T-helper 1 cell treated with Interleukin-12 subunit alpha and Interleukin-12 subunit beta and Interleukin-4 antibody, amounts not matched to agents 30 μg/mL and 1 μg/mL, for 36 hours (primary cell): ENCODE data around the gene CHST12.

Source experiments
- H3K27ac Mint-ChIP-seq: one replicate; pipeline ENCODE4 v1.8.0; 2021; ENCODE audit warnings: mild to moderate bottlenecking, mixed read lengths
- H3K27me3 Mint-ChIP-seq: one replicate; pipeline ENCODE4 v1.8.0; 2021; ENCODE audit warnings: low read depth, mixed read lengths
- H3K36me3 Mint-ChIP-seq: one replicate; pipeline ENCODE4 v1.8.0; 2021; ENCODE audit warnings: low read depth, mixed read lengths
- H3K4me1 Mint-ChIP-seq: one replicate; pipeline ENCODE4 v1.8.0; 2021; ENCODE audit warnings: low read depth, mixed read lengths
- H3K4me3 Mint-ChIP-seq: one replicate; pipeline ENCODE4 v1.8.0; 2021; ENCODE audit warnings: mild to moderate bottlenecking, moderate library complexity, mixed read lengths
- H3K9me3 Mint-ChIP-seq: one replicate; pipeline ENCODE4 v1.8.0; 2021; ENCODE audit warnings: mixed read lengths

The CHST12 gene

DNA sequence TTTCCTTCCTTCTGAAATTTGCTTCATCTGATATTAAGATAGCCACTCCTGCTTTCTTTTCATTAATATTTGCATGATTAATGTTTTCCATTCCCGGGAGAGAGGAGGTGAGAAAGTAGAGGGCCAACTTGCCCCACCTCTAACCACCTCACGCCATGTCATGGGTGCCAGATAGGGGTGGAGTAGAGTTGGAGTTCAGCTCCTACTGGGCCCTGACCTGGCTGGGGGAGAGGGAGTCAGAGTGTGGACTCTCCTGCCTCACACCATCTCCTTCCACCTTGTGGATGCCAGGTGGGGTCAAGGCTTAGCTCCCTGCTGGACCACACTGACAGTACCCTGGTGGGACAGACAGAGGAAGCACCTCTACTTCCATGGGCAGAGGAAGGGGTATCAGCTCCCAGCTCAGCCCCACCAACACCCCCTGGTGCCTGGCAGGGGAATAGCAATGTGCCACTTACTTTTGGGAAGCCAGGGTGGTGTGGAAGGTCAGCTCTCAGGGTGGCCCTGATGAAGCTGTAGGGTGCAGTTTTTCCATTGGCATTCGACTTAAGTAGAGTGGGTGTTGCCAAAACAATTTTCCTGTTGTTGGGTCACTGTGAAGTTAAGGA is 28.0 kb downstream of the CHST12 start:
- Mint-ChIP-seq H3K27ac (no peak overlapping the region), H3K4me3 (no peak overlapping the region), H3K36me3 (peaks cover 26% of the 10 kb centered on the region), H3K27me3 (no peaks in the 10 kb centered on the region), H3K4me1 (peaks cover 11% of the 10 kb centered on the region), H3K9me3 (peaks cover 6% of the 10 kb centered on the region)

DNA sequence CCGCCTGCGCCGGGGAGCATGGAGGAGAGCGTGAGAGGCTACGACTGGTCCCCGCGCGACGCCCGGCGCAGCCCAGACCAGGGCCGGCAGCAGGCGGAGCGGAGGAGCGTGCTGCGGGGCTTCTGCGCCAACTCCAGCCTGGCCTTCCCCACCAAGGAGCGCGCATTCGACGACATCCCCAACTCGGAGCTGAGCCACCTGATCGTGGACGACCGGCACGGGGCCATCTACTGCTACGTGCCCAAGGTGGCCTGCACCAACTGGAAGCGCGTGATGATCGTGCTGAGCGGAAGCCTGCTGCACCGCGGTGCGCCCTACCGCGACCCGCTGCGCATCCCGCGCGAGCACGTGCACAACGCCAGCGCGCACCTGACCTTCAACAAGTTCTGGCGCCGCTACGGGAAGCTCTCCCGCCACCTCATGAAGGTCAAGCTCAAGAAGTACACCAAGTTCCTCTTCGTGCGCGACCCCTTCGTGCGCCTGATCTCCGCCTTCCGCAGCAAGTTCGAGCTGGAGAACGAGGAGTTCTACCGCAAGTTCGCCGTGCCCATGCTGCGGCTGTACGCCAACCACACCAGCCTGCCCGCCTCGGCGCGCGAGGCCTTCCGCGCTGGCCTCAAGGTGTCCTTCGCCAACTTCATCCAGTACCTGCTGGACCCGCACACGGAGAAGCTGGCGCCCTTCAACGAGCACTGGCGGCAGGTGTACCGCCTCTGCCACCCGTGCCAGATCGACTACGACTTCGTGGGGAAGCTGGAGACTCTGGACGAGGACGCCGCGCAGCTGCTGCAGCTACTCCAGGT is 29.7 kb downstream of the CHST12 start:
- no peak overlapping the region for H3K4me3 Mint-ChIP-seq
- peaks cover 8% of the 10 kb centered on the region for H3K4me1 Mint-ChIP-seq
- H3K9me3 Mint-ChIP-seq: peaks cover 6% of the 10 kb centered on the region
- H3K27ac Mint-ChIP-seq: no peak overlapping the region
- H3K36me3 Mint-ChIP-seq: peaks cover 28% of the 10 kb centered on the region
- no peaks in the 10 kb centered on the region for H3K27me3 Mint-ChIP-seq

DNA sequence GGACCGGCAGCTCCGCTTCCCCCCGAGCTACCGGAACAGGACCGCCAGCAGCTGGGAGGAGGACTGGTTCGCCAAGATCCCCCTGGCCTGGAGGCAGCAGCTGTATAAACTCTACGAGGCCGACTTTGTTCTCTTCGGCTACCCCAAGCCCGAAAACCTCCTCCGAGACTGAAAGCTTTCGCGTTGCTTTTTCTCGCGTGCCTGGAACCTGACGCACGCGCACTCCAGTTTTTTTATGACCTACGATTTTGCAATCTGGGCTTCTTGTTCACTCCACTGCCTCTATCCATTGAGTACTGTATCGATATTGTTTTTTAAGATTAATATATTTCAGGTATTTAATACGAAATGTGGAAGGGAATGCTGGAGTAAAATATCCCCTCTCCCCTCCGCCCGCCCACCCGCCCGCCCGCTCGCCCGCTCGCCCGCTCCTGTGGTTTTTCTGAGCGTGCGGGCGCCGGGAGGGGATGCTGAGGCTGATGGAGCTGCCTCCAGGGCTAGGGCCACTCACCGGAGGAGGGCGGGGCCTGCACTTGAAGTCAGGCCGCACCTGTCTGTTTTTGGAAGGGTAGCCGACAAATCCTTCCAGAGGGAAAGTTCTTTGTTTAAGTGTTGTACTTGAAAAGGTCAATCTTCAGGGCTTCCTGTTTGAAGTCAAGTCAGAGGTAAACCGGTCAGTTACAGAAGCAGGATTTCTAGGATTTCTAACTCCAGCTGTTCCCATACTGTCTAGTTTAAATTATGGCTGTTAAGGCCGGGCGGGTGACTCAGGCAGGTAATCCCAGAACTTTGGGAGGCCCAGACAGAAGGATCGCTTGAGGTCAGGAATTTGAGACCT is 30.5 kb downstream of the CHST12 start:
- Mint-ChIP-seq H3K4me3 (no peak overlapping the region), H3K9me3 (peaks cover 6% of the 10 kb centered on the region), H3K27ac (no peak overlapping the region), H3K27me3 (no peaks in the 10 kb centered on the region), H3K36me3 (peaks cover 28% of the 10 kb centered on the region), H3K4me1 (peaks cover 8% of the 10 kb centered on the region)

DNA sequence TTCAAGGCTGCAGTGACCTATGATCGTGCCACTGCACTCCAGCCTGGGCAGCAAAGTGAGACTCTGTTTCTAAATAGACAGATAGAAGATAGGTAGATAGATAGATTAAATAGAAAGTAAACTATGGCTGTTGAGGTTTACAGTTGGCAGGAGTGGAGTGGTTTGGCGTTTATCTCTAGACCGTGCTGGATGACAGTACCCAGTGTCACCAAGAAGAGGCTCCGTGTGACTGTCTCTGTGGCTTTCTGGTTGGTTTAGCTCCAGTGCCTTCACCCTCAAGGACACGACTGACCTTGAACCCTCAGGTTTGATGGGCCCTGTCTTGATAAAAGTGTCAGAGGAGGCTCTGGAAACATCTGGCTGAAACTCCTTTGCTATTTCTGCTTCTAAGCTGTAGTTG is 31.7 kb downstream of the CHST12 start:
- peaks cover 6% of the 10 kb centered on the region for H3K9me3 Mint-ChIP-seq
- peaks cover 23% of the 10 kb centered on the region for H3K36me3 Mint-ChIP-seq
- H3K4me1 Mint-ChIP-seq: peaks cover 4% of the 10 kb centered on the region
- no peak overlapping the region for H3K4me3 Mint-ChIP-seq
- no peaks in the 10 kb centered on the region for H3K27me3 Mint-ChIP-seq
- no peak overlapping the region for H3K27ac Mint-ChIP-seq

DNA sequence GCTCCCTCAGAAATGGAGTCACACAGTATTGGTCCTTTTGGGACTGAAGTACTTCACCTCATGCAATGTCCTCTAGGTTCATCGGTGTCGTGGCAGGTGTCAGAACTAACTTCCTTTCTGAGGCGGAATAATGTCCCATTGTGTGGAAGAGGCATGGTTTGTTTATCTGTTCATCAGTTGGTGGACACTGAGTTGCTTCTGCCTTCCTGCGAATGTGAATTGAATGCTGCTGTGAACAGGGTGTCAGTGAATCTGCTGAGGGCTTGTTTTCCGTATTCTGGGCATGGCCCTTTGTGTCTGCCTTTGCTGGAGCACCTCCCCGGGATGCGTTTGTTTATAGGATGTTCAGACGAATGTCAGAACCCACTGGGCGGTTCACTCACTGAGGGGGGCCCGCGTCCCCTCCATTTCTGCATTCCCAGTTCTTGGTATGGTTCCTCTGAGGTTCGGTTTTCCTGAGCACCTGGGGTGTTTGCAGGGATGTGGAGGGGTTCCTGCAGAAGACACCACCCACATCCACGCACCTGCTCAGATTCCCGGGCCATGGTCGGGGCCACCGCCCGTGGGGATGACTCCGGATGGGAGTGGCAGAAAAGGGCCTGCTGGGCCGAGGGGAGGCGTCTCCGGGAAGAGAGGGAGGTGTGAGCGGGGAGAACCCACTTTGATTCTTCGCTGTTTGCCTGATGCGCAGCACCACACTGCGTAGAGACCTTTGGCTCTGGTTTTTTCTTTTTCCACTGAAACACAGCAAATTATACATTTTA is 33.1 kb downstream of the CHST12 start:
- H3K27ac Mint-ChIP-seq: no peak overlapping the region
- H3K4me1 Mint-ChIP-seq: no peaks in the 10 kb centered on the region

DNA sequence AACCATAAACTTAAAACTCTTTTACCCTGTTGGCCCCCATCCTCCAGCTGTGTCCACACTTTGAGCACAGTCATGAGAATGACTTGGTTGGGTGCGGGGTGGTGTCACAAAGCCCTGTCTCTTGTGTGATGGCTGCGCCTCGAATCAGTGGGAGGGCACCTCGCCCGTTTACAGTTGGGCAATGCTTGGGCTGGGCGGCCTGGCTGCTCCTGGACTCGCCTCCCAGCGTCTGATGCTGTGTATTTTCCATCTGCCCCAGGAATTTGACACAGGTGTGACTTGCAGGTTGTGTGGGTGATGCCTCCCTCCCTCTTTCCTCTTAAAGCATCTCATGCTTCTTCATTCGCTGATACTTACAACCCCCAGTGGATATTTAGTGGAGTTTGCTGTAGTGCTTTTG is 33.7 kb downstream of the CHST12 start:
- peaks cover 2% of the 10 kb centered on the region for H3K4me1 Mint-ChIP-seq
- H3K27me3 Mint-ChIP-seq: no peaks in the 10 kb centered on the region
- H3K36me3 Mint-ChIP-seq: peaks cover 17% of the 10 kb centered on the region
- H3K4me3 Mint-ChIP-seq: no peak overlapping the region
- no peaks in the 10 kb centered on the region for H3K9me3 Mint-ChIP-seq
- H3K27ac Mint-ChIP-seq: no peak overlapping the region

More for the DNA sequence above, 33.1 kb downstream of the CHST12 start:
- Mint-ChIP-seq H3K36me3 (peaks cover 20% of the 10 kb centered on the region), H3K27me3 (no peaks in the 10 kb centered on the region), H3K9me3 (no peaks in the 10 kb centered on the region), H3K4me3 (no peak overlapping the region)

DNA sequence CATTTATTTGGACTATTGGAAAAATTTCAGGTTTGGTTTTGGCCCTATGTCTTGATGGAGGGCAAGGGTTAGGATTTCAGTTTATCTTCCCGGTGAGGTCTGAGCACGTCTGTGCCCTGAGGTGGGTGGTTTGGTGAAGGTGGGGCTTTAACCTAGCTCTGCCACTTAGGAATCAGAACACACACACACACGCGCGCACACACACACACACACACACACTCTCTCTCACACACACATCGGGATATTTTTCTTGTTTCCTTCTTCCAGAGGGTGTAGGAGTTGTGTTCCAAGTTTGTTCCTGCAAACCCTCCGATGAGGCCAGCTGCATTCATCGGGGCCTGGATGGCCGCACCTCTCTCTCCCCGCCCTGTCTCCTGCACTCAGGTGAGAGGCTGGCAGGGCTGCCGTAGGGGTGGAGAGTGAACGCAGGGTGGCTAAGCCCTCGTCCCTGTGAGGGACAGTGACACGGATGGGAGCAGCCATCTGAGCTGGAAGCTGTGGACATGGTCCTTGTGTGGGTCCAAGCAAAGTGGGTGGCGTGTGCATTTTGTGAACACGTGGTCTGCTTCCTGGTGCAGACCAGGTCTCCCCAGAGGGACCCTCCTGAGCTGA is 34.2 kb downstream of the CHST12 start:
- H3K4me1 Mint-ChIP-seq: peaks cover 2% of the 10 kb centered on the region
- H3K4me3 Mint-ChIP-seq: no peak overlapping the region
- peaks cover 17% of the 10 kb centered on the region for H3K36me3 Mint-ChIP-seq

DNA sequence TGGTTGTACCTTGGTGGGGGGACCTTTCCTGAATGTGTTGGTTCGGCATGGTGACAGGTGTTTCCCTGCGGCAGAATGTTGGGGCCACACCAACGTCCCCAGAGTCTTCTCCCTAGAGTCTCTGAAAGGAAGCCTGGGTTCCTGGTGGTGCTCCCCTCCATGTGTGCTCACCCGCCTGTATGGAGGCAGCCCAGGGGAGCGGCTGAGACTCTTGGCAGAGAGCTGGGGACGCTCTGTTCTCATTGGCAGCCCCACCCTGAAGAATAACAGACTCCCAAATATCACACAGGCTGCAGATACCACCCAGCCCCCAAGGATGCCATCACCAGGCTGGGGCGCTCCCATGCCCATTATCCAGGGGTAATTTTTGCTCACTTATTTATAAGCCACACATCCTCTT is 34.8 kb downstream of the CHST12 start:
- peaks cover 17% of the 10 kb centered on the region for H3K36me3 Mint-ChIP-seq
- H3K27ac Mint-ChIP-seq: no peak overlapping the region
- H3K9me3 Mint-ChIP-seq: no peaks in the 10 kb centered on the region
- no peaks in the 10 kb centered on the region for H3K27me3 Mint-ChIP-seq
- peaks cover 2% of the 10 kb centered on the region for H3K4me1 Mint-ChIP-seq
- H3K4me3 Mint-ChIP-seq: no peak overlapping the region

More for the DNA sequence above, 34.2 kb downstream of the CHST12 start:
- Mint-ChIP-seq H3K9me3 (no peaks in the 10 kb centered on the region), H3K27ac (no peak overlapping the region), H3K27me3 (no peaks in the 10 kb centered on the region)

DNA sequence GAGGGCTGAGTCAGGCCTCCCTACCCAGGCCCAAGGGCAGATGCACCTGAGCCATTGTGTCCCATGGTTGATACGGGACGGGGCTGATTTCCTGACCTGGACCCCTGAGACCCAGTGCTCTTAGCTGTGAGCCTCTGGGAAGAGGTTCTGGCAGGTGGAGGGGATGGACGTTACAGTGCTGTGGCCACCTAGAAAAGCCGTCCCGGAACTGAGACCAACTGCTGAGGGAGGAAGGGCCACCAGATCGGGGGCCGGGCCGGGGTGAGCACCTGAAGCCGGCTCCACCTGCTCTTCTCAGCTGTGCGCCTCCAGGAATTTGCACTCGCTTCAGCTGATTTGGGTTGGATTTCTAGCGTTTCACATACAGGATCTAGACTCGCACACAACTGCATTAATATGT is 35.4 kb downstream of the CHST12 start:
- H3K27ac Mint-ChIP-seq: no peak overlapping the region
- H3K27me3 Mint-ChIP-seq: no peaks in the 10 kb centered on the region
- H3K36me3 Mint-ChIP-seq: peaks cover 16% of the 10 kb centered on the region
- H3K9me3 Mint-ChIP-seq: no peaks in the 10 kb centered on the region
- H3K4me1 Mint-ChIP-seq: peaks cover 2% of the 10 kb centered on the region
- no peak overlapping the region for H3K4me3 Mint-ChIP-seq

DNA sequence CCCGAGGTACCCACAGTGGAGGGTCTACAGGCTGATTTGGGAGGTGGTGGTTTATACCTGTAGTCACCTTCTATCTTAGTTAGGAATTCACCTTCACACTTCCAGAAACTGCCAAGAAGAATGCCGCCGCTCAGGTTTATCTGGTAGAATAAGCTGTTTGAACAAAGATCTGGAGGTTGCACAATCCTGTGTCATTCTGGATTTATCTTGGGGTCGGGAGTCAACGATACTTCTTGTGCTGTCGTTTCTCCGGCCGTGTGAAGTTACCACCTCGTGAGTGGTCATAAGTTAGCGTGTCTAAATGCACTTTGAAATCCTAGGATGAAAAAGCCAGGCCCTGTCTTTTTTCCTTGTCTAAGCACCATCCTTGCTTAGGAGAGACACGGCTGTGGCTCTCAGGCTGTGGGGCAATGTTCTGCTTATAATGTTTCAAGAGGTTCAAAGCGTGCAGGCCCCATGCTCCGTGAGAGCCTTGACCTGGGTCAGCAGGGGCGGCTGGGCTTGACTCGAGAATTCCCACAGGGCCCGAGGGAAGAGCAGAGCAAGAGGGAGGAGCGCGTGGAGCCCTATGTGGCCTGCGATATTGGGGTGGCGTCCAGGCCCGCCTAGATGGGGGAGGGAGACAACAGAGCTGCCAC is 37.3 kb downstream of the CHST12 start:
- Mint-ChIP-seq H3K4me3 (no peak overlapping the region), H3K9me3 (no peaks in the 10 kb centered on the region), H3K27ac (no peak overlapping the region), H3K36me3 (peaks cover 8% of the 10 kb centered on the region), H3K4me1 (peaks cover 2% of the 10 kb centered on the region), H3K27me3 (no peaks in the 10 kb centered on the region)

DNA sequence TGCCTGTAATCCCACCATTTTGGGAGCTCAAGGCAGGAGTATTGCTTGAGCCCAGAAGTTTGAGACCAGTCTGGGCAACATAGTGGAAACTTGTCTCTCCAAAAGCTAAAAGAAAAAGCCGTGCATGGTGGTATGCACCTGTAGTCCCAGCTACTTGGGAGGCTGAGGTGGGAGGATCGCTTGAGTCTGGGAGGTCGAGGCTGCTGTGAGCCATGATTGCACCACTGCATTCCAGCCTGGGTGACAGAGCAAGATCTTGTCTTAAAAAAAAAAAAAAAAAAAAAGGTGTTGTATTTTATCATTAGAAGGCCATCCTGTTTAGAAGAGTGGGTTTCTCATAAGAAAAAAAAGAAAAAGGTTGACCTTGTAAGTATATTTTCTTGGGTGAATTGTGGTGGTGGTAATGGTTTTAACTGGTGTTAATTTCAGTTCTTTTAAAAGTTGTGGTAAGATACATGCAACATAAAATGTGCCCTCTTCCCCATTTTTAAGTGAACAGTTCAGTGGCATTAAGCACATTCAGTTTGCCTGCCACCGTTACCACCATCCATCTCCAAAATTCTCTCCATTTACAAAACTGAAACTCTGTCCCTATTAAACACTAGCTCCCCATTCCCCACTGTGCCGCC is 38.1 kb downstream of the CHST12 start:
- H3K27ac Mint-ChIP-seq: no peak overlapping the region
- H3K4me1 Mint-ChIP-seq: peaks cover 2% of the 10 kb centered on the region
- H3K36me3 Mint-ChIP-seq: peaks cover 6% of the 10 kb centered on the region
- no peaks in the 10 kb centered on the region for H3K9me3 Mint-ChIP-seq
- no peak overlapping the region for H3K4me3 Mint-ChIP-seq
- H3K27me3 Mint-ChIP-seq: no peaks in the 10 kb centered on the region

DNA sequence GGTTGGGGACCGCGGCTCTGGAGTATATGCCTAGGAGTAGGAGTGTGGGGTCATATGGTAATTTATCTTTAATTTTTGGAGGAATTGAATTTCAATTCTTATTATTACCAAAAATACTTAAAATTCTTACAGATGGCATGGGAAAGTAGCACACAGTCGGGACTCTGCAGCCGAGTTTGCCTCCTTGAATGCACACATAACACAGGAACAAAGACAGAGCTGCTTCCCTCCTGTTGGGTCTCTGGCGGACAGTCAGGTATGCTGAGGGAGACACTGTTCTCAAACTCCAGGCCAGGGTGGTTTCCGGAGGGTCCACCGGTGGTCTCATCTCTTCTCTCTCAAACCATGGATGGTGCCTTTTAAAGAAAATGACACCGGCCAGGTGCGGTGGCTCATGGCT is 40.1 kb downstream of the CHST12 start:
- Mint-ChIP-seq H3K27me3 (no peaks in the 10 kb centered on the region), H3K9me3 (no peaks in the 10 kb centered on the region), H3K36me3 (peaks cover 3% of the 10 kb centered on the region), H3K4me3 (no peak overlapping the region), H3K4me1 (peaks cover 2% of the 10 kb centered on the region), H3K27ac (no peak overlapping the region)

DNA sequence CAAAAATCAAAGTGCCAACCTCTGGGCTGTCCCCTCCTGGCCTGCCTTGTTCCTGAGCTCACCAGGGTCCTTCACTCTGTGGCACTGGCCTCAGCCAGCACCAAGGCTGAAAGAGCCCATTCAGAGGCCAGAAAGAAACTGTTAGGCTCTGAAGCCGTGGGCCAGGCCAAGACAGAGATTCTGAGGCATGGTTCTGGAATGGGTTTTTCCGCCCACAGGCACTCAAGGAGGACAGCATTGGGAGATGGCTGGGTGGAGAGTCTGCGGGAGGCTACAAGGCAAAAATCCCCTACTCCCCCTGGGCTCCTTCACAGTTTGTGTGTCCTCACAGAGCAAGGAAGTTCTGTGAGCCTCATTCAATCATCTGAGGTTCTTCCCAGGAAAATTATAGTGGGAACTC is 41.1 kb downstream of the CHST12 start:
- no peak overlapping the region for H3K4me3 Mint-ChIP-seq
- peaks cover 3% of the 10 kb centered on the region for H3K36me3 Mint-ChIP-seq
- H3K27me3 Mint-ChIP-seq: no peaks in the 10 kb centered on the region

More for the DNA sequence above, 41.1 kb downstream of the CHST12 start:
- peaks cover 2% of the 10 kb centered on the region for H3K4me1 Mint-ChIP-seq
- H3K27ac Mint-ChIP-seq: no peak overlapping the region
- H3K9me3 Mint-ChIP-seq: no peaks in the 10 kb centered on the region
